Measurements from ENCODE around the gene RXRA.

RXRA gene

GRCh38 chr9:134367061-134367460 lies 40.8 kb downstream of the RXRA start:
- no peak for DNase-seq (ENCODE audit: low read depth in 3 of 3)

GRCh38 chr9:134367791-134368490 lies 41.7 kb downstream of the RXRA start:
- DNase-seq (ENCODE audit: low read depth in 3 of 3), result no peak

GRCh38 chr9:134368571-134368970 lies 42.3 kb downstream of the RXRA start:
- no peak for DNase-seq (ENCODE audit: low read depth in 3 of 3)

GRCh38 chr9:134369416-134370212 lies 43.4 kb downstream of the RXRA start:
- no peak for DNase-seq (ENCODE audit: low read depth in 3 of 3)

- DNase-seq (ENCODE audit: low read depth in 3 of 3), result no peak
Observed at GRCh38 chr9:134370213-134370492, 43.9 kb downstream of the RXRA start.

GRCh38 chr9:134370638-134371037 lies 44.4 kb downstream of the RXRA start:
- DNase-seq (ENCODE audit: low read depth in 3 of 3), result no peak

GRCh38 chr9:134371731-134372130 lies 45.5 kb downstream of the RXRA start:
- no peak for DNase-seq (ENCODE audit: low read depth in 3 of 3)

GRCh38 chr9:134372581-134373267 lies 46.5 kb downstream of the RXRA start:
- no peak for DNase-seq (ENCODE audit: low read depth in 3 of 3)

- no peak for DNase-seq (ENCODE audit: low read depth in 3 of 3)
Observed at GRCh38 chr9:134373269-134373668, 47.0 kb downstream of the RXRA start.

GRCh38 chr9:134373953-134374300 lies 47.7 kb downstream of the RXRA start:
- no peak for DNase-seq (ENCODE audit: low read depth in 3 of 3)

- DNase-seq (ENCODE audit: low read depth in 3 of 3), result no peak
Observed at GRCh38 chr9:134374301-134375010, 48.2 kb downstream of the RXRA start.

GRCh38 chr9:134375011-134375390 lies 48.7 kb downstream of the RXRA start:
- DNase-seq (ENCODE audit: low read depth in 3 of 3), result no peak

GRCh38 chr9:134375430-134376385 lies 49.5 kb downstream of the RXRA start:
- no peak for DNase-seq (ENCODE audit: low read depth in 3 of 3)

- no peak for DNase-seq (ENCODE audit: low read depth in 3 of 3)
Observed at GRCh38 chr9:134376386-134377142, 50.3 kb downstream of the RXRA start.

GRCh38 chr9:134377143-134377484 lies 50.9 kb downstream of the RXRA start:
- no peak for DNase-seq (ENCODE audit: low read depth in 3 of 3)

GRCh38 chr9:134377976-134378375 lies 51.7 kb downstream of the RXRA start:
- DNase-seq (ENCODE audit: low read depth in 3 of 3), result no peak

- no peak for DNase-seq (ENCODE audit: low read depth in 3 of 3)
Observed at GRCh38 chr9:134378901-134379338, 52.7 kb downstream of the RXRA start.

GRCh38 chr9:134379831-134380365 lies 53.6 kb downstream of the RXRA start:
- no peak for DNase-seq (ENCODE audit: low read depth in 3 of 3)

GRCh38 chr9:134380542-134381271 lies 54.5 kb downstream of the RXRA start:
- no peak for DNase-seq (ENCODE audit: low read depth in 3 of 3)

- DNase-seq (ENCODE audit: low read depth in 3 of 3), result no peak
Observed at GRCh38 chr9:134381272-134381661, 55.0 kb downstream of the RXRA start.
